T-helper 17 cell (primary cell): Measurements from ENCODE around the gene KLF1. TPM values are rescaled to one million over a fixed set of nuclear protein-coding genes. Genes with fewer than 3 reads are reported as not detected.

Experiments
- ATAC-seq: fragments of 150-1000 bp; cut with Tn5 transposase; 2 replicates; pipeline ENCODE4 v1.10.0; 2021; ENCODE audit warnings: mild to moderate bottlenecking, moderate library complexity
- DNase-seq, 3 donors: peaks; one replicate each; pipeline versions ENCODE4 v3.0.0 to v3.0.0-alpha.2; 2020 to 2021
- H3K9me3 ChIP-seq: one replicate; pipeline ENCODE4 v1.7.0; 2013; ENCODE audit warnings: low read length, mild to moderate bottlenecking; ENCODE audit not compliant: control insufficient read depth, poor library complexity, severe bottlenecking
- H3K27ac Mint-ChIP-seq: one replicate; pipeline ENCODE4 v1.8.0; 2022; ENCODE audit warnings: mild to moderate bottlenecking, moderate library complexity, mixed read lengths
- H3K27me3 Mint-ChIP-seq: one replicate; pipeline ENCODE4 v1.8.0; 2022; ENCODE audit warnings: mixed read lengths
- H3K36me3 Mint-ChIP-seq: one replicate; pipeline ENCODE4 v1.8.0; 2022; ENCODE audit warnings: low read depth, mixed read lengths
- H3K4me1 Mint-ChIP-seq: one replicate; pipeline ENCODE4 v1.8.0; 2022; ENCODE audit warnings: mild to moderate bottlenecking, mixed read lengths
- H3K4me3 Mint-ChIP-seq: one replicate; pipeline ENCODE4 v1.8.0; 2022; ENCODE audit warnings: mild to moderate bottlenecking, moderate library complexity, mixed read lengths
- total RNA-seq, 4 donors: library from RNA in 2 of 4; stranded (reverse) in 2 of 4; gene quantifications; one replicate each; pipeline ENCODE4 v1.2.3 and lab custom pipeline; 2022 to 2026

Gene KLF1
- total RNA-seq, 2 donors from 2014 or later = not detected

DNA sequence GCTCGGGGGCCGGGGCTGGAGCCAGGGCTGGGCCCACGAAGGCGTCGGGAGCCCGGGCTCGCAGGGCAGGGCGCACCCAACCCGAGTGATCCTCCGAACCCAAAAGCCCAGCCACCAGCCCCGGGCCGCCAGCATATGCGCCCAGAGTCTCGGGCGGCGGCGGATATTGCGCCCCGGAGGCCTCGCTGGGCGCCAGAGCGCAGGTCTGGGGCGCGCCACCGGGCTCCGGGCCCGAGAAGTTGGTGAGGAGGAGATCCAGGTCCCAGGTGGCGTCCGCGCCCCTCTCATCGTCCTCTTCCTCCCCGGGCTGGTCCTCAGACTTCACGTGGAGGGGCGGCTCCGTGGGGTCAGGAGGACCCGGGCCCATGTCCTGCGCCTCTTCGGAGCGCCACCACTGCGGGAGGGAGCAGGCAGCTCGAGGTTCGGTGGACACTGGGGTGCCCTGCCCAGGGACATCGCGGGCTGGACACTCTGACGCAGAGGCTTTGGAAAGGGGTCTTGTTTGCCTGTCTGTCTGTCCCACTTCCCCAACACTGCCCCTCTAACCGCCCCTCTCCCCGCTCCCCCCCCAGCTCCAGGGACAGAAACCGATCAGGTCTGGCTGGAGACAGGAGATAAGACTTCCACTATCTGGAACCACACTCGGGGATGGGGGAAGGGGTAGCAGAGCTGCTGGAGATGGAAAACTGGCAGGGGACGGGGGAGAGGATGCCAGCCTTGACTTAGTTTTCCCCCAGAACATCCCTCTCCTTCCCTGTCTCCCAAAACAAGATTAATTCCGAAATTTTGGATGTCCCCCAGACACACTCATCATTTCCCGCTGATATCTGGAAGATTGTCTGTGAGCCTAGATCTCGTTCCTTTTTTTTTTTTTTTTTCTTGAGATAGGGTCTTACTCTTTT is 1.0 kb downstream of the KLF1 start:
- Mint-ChIP-seq H3K4me3 (peak overlapping the region; percentile 79), H3K4me1 (peaks cover 23% of the 10 kb centered on the region), H3K27ac (no peak overlapping the region), H3K36me3 (peaks cover 3% of the 10 kb centered on the region), H3K27me3 (no peaks in the 10 kb centered on the region)
- H3K9me3 ChIP-seq = no peaks in the 10 kb centered on the region
- DNase-seq (no peak), ATAC-seq (no peak)

- ATAC-seq = peak; percentile 78
- DNase-seq = peak; percentile 71 to 79 (median 72)
- Mint-ChIP-seq H3K4me3 (peak overlapping the region; percentile 78), H3K4me1 (peaks cover 24% of the 10 kb centered on the region), H3K36me3 (peaks cover 2% of the 10 kb centered on the region), H3K27ac (peak overlapping the region; percentile 0), H3K27me3 (no peaks in the 10 kb centered on the region)
- H3K9me3 ChIP-seq = no peaks in the 10 kb centered on the region
Observed at GRCh38 chr19:12884926-12885748, 1.9 kb downstream of the KLF1 start.

DNA sequence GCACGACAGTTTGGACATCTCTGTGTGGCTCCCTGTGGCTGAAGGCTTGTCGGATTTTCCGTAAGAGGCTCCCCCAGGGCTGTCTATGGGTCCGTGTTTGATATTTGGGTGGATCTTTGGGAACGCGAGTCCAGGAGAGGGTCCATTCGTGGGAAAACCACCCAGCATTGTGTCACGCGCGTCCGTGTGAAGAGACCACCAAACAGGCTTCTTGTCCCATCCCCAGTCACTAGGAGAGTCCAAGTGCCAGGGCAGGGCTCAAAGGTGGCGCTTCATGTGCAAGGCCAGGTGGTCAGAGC is 2.4 kb downstream of the KLF1 start:
- Mint-ChIP-seq H3K27me3 (no peaks in the 10 kb centered on the region), H3K4me3 (peak overlapping the region; percentile 78), H3K36me3 (peaks cover 2% of the 10 kb centered on the region), H3K4me1 (peaks cover 25% of the 10 kb centered on the region), H3K27ac (peak overlapping the region; percentile 0)
- H3K9me3 ChIP-seq = no peaks in the 10 kb centered on the region
- ATAC-seq (no peak), DNase-seq (no peak)

DNA sequence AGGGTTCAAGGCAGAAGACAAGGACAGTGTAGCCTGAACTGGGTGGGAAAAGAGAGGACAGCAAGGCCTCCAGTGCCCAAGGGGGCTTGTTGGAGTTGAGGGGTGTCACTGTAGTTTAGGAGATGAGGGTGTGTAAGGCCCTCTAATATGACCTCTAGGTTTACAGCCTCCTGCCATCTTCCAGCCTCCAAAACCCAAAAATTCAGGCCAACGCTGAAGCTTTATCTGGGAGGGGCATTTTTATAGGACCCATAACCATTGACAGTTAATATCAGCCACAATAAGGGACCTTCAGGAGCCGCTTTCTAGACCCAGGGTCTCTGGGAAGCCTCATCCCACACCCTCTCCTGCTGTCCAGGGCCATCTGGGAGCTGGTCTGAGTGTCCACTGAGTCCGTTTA is 2.8 kb downstream of the KLF1 start:
- DNase-seq = no peak
- Mint-ChIP-seq H3K4me3 (no peak overlapping the region), H3K4me1 (peaks cover 27% of the 10 kb centered on the region), H3K36me3 (peaks cover 2% of the 10 kb centered on the region), H3K27ac (no peak overlapping the region), H3K27me3 (no peaks in the 10 kb centered on the region)
- no peak for ATAC-seq
- H3K9me3 ChIP-seq = no peaks in the 10 kb centered on the region

GRCh38 chr19:12882589-12882988 is 4.4 kb downstream of the KLF1 start:
- H3K27ac Mint-ChIP-seq = peak overlapping the region; percentile 90
- no peak for DNase-seq
- ATAC-seq = no peak

GRCh38 chr19:12881172-12881808 is 5.7 kb downstream of the KLF1 start, which contains the start of gene DNASE2:
TSS of gene DNASE2 (minus strand) at chr19:12881449. CDS start at chr19:12881375, 74 bp downstream.
- H3K9me3 ChIP-seq = no peaks in the 10 kb centered on the region
- ATAC-seq (peak; percentile 80), DNase-seq (peak; percentile 76 to 84 (median 80))
- Mint-ChIP-seq H3K27me3 (no peaks in the 10 kb centered on the region), H3K4me1 (peaks cover 22% of the 10 kb centered on the region), H3K36me3 (peaks cover 2% of the 10 kb centered on the region), H3K4me3 (peak within 1 kb of the TSS; percentile 92), H3K27ac (peak within 1 kb of the TSS; percentile 90)

More at GRCh38 chr19:12882589-12882988, 4.4 kb downstream of the KLF1 start:
- peaks cover 2% of the 10 kb centered on the region for H3K36me3 Mint-ChIP-seq
- H3K27me3 Mint-ChIP-seq = no peaks in the 10 kb centered on the region
- peak overlapping the region; percentile 92 for H3K4me3 Mint-ChIP-seq
- H3K4me1 Mint-ChIP-seq = peaks cover 27% of the 10 kb centered on the region
- no peaks in the 10 kb centered on the region for H3K9me3 ChIP-seq

DNA sequence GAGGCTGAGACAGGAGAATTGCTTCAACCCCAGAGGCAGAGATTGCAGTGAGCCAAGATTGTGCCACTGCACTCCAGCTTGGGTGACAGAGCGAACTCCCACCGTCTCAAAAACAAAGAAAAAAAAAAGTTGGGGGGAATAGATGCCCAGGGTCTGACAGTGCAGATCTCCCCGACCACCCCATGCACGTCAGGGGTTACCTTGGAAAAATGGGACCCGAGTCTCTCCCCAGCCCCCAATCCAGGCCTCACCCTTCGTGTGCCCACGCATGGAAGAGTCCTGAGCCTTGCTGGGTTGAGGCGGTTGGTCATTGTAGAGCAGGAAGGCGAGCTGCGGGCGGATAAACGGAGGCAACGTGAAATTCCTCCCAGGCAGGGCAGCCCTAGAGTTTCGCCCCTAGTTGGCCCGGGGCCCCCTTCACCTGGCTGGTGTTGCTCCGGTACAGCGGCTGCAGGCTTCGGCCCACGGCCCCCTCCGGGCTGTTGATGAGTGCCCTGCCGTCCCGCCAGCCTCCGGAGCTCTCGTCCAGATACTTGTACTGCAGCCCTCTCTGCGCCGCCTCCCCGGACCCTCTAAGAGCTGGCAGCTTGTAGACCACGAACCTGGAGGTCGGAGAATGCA is 6.3 kb downstream of the KLF1 start:
- no peaks in the 10 kb centered on the region for H3K9me3 ChIP-seq
- Mint-ChIP-seq H3K27ac (peak overlapping the region; percentile 90), H3K4me1 (peaks cover 22% of the 10 kb centered on the region), H3K27me3 (no peaks in the 10 kb centered on the region), H3K36me3 (peaks cover 2% of the 10 kb centered on the region), H3K4me3 (peak overlapping the region; percentile 92)
- ATAC-seq = peak; percentile 1
- DNase-seq = no peak

DNA sequence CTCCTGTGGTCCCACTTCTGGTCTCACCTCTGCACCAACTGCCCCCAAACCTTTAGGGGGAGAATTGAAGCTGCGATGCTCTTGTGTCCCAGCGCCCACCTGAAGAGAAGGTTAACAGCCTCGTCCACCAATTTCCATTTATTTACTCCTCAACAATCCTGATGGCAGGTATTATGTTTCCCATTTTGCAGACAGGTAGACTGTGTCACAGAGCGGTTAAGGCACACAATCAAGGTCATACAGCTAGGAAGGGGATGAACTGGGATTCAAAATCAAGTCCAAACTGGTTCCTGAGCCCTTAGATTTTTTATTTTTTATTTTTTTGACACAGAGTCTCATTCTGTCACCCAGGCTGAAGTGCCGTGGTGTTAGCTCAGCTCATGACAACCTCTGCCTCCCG is 11.9 kb downstream of the KLF1 start:
- H3K4me1 Mint-ChIP-seq = peaks cover 6% of the 10 kb centered on the region
- no peak overlapping the region for H3K27ac Mint-ChIP-seq
- peaks cover 10% of the 10 kb centered on the region for H3K36me3 Mint-ChIP-seq
- DNase-seq (no peak), ATAC-seq (no peak)
- no peaks in the 10 kb centered on the region for H3K9me3 ChIP-seq
- no peaks in the 10 kb centered on the region for H3K27me3 Mint-ChIP-seq
- H3K4me3 Mint-ChIP-seq = no peak overlapping the region

DNA sequence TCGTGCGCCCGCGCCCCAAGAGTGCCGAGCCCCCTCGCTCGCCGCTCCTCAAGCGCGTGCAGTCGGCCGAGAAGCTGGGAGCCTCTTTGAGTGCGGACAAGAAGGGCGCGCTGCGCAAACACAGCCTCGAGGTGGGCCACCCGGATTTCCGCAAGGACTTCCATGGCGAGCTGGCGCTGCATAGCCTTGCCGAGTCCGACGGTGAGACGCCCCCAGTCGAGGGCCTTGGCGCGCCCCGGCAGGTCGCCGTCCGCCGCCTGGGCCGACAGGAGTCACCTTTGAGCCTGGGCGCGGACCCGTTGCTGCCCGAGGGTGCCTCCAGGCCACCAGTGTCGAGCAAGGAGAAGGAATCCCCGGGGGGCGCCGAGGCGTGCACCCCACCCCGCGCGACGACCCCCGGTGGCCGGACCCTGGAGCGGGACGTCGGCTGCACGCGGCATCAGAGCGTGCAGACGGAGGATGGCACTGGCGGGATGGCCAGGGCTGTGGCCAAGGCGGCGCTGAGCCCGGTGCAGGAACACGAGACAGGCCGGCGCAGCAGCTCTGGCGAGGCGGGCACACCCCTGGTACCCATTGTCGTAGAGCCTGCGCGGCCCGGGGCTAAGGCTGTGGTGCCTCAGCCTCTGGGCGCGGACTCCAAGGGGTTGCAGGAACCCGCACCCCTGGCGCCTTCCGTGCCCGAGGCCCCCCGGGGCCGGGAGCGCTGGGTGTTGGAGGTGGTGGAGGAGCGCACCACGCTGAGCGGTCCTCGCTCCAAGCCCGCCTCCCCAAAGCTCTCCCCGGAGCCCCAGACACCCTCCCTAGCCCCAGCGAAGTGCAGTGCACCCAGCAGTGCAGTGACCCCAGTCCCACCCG is 12.9 kb downstream of the KLF1 start:
- no peak for ATAC-seq
- Mint-ChIP-seq H3K27me3 (no peaks in the 10 kb centered on the region), H3K4me1 (peaks cover 2% of the 10 kb centered on the region), H3K4me3 (no peak overlapping the region), H3K36me3 (peaks cover 10% of the 10 kb centered on the region), H3K27ac (no peak overlapping the region)
- no peaks in the 10 kb centered on the region for H3K9me3 ChIP-seq
- no peak for DNase-seq

GRCh38 chr19:12872941-12873890 is 13.8 kb downstream of the KLF1 start:
- Mint-ChIP-seq H3K4me1 (peaks cover 2% of the 10 kb centered on the region), H3K4me3 (no peak overlapping the region), H3K27me3 (no peaks in the 10 kb centered on the region), H3K36me3 (peaks cover 10% of the 10 kb centered on the region), H3K27ac (no peak overlapping the region)
- ATAC-seq (peak; percentile 84), DNase-seq (peak; percentile 33 to 58 (median 48))
- no peaks in the 10 kb centered on the region for H3K9me3 ChIP-seq

- DNase-seq = no peak
- ATAC-seq = no peak
- no peak overlapping the region for H3K4me3 Mint-ChIP-seq
- H3K4me1 Mint-ChIP-seq = peaks cover 3% of the 10 kb centered on the region
- H3K27me3 Mint-ChIP-seq = peaks cover 1% of the 10 kb centered on the region
- H3K9me3 ChIP-seq = no peaks in the 10 kb centered on the region
- H3K27ac Mint-ChIP-seq = no peak overlapping the region
- H3K36me3 Mint-ChIP-seq = peaks cover 10% of the 10 kb centered on the region
Observed at GRCh38 chr19:12872255-12872654, 14.7 kb downstream of the KLF1 start.
